Measurements from ENCODE around the gene MYD88. TPM values are rescaled to one million over a fixed set of nuclear protein-coding genes. Genes with fewer than 3 reads are reported as not detected.

Gene MYD88
- polyA plus RNA-seq, 1 donor (not counting 4 experiments of a cell fraction or from before 2014, with no cell fraction given) = 44.0 TPM

DNA sequence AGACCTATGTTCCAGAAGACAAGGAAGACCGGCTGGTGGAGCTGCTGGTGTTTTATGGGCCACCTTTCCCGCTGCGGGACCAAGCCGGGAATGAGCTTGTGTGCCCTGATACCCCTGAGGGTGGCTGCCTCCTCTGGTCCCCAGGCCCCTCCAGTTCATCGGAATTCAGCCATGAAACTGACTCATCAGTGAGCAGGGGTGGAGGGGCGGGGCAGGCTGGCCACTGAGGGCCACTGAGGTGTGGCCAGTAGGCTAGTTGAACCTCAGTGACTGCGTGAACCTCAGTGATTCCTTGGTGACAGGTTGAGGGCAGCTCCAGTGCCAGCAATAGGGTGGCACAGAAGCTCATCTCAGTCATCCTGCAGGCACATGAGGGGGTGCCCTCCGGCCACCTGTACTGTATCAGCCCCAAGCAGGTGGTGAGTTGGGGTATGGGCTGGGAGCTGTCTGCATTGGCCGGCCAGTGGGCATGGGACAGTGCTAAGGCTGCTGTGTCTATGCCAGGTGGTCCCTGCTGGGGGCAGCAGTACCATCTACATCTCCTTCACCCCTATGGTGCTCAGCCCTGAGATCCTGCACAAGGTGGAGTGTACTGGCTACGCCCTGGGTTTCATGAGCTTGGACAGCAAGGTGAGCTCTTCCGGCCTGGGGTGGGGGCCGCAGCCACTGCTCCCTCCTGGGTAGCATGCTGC, 21.8 kb upstream of the MYD88 start:
- no peak for TF ChIP-seq EZH2 (IDR thresholded peaks at IDR 0.05; ENCODE audit: low read length)
- TF ChIP-seq, protein P1, sequence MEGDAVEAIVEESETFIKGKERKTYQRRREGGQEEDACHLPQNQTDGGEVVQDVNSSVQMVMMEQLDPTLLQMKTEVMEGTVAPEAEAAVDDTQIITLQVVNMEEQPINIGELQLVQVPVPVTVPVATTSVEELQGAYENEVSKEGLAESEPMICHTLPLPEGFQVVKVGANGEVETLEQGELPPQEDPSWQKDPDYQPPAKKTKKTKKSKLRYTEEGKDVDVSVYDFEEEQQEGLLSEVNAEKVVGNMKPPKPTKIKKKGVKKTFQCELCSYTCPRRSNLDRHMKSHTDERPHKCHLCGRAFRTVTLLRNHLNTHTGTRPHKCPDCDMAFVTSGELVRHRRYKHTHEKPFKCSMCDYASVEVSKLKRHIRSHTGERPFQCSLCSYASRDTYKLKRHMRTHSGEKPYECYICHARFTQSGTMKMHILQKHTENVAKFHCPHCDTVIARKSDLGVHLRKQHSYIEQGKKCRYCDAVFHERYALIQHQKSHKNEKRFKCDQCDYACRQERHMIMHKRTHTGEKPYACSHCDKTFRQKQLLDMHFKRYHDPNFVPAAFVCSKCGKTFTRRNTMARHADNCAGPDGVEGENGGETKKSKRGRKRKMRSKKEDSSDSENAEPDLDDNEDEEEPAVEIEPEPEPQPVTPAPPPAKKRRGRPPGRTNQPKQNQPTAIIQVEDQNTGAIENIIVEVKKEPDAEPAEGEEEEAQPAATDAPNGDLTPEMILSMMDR (optimal IDR thresholded peaks at IDR 0.05 in 1 of 3, IDR thresholded peaks at IDR 0.05 in 1 of 3, conservative IDR thresholded peaks at IDR 0.05 in 1 of 3; ENCODE audit: extremely low read depth in 1 of 3, insufficient read depth in 2 of 3, low read length in 3 of 3) = no peak
- H3K79me2 ChIP-seq (ENCODE audit: control insufficient read depth, insufficient read depth, low read length) = no peaks in the 10 kb centered on the region
- dilution Hi-C loops (cut with MboI; ENCODE audit: extremely low pct_ligation_motif_present, low sequenced_read_pairs) = no loop called here
- no peaks in the 10 kb centered on the region for H3K9me3 ChIP-seq (ENCODE audit: control insufficient read depth, low read depth, low read length)
- FAIRE-seq = no peak
- DNase-seq (ENCODE audit: low read depth, low spot score) = no peak
- no peak overlapping the region for H3K4me3 ChIP-seq (ENCODE audit: control insufficient read depth in 2 of 3, extremely low read depth in 1 of 3, insufficient read depth in 2 of 3, low read depth in 1 of 3, low read length in 3 of 3)
- no peak overlapping the region for H3K4me2 ChIP-seq (ENCODE audit: control insufficient read depth, extremely low read depth, insufficient read depth, low read depth, low read length)
- no peaks in the 10 kb centered on the region for H3K9me1 ChIP-seq (ENCODE audit: control insufficient read depth, extremely low read depth, insufficient read depth, low read length)
- peaks cover 3 to 10% of the 10 kb centered on the region in 2 experiments for H3K36me3 ChIP-seq (ENCODE audit: control insufficient read depth in 2 of 2, extremely low read depth in 1 of 2, insufficient read depth in 2 of 2, low read length in 2 of 2)
- no peak overlapping the region for H3K9ac ChIP-seq (ENCODE audit: control insufficient read depth, extremely low read depth, insufficient read depth, low read length)
- H3K27ac ChIP-seq (ENCODE audit: control insufficient read depth, insufficient read depth, low read length) = no peak overlapping the region
- H3K27me3 ChIP-seq (ENCODE audit: control insufficient read depth, extremely low read depth, insufficient read depth, low read length) = no peaks in the 10 kb centered on the region
- no peaks in the 10 kb centered on the region for H4K20me1 ChIP-seq (ENCODE audit: control insufficient read depth, extremely low read depth, insufficient read depth, low read length)
- no peaks in the 10 kb centered on the region for H3K4me1 ChIP-seq (ENCODE audit: control insufficient read depth, extremely low read depth, insufficient read depth, low read length)
- H2AFZ ChIP-seq (ENCODE audit: control insufficient read depth, low read length) = no peak overlapping the region

DNA sequence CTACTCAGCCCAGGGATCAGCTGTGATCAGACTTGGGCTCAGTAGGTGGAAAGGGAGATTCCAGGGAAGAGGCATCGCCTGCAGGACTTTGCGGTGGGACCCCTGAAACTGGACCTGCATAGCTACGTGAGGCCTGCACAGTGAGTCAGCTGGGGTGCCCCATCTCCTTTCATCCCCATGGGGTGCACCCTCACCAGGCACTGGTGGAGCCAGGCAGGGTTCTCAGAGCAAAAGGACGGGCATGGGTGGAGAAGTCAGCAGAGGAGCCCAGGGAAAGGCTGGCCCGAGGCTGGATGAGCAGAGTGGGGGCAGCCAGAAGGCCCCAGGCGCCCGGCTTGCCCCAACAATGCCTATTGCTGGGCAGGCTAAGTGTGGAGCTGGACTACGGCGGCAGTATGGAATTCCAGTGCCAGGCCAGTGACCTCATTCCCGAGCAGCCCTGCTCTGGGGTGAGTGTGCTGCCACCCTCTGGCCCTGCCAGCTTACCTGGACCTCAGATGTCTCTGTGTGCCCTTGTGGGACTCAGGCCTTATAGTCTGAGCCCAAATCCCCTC, 21.2 kb upstream of the MYD88 start:
- TF ChIP-seq EZH2 (IDR thresholded peaks at IDR 0.05; ENCODE audit: low read length) = no peak
- TF ChIP-seq, protein P1 (optimal IDR thresholded peaks at IDR 0.05 in 1 of 3, IDR thresholded peaks at IDR 0.05 in 1 of 3, conservative IDR thresholded peaks at IDR 0.05 in 1 of 3; ENCODE audit: extremely low read depth in 1 of 3, insufficient read depth in 2 of 3, low read length in 3 of 3) = peak in 1 of 3 experiments; percentile 32
- H3K27ac ChIP-seq (ENCODE audit: control insufficient read depth, insufficient read depth, low read length) = no peak overlapping the region
- H3K4me2 ChIP-seq (ENCODE audit: control insufficient read depth, extremely low read depth, insufficient read depth, low read depth, low read length) = no peak overlapping the region
- no peak overlapping the region for H3K4me3 ChIP-seq (ENCODE audit: control insufficient read depth in 2 of 3, extremely low read depth in 1 of 3, insufficient read depth in 2 of 3, low read depth in 1 of 3, low read length in 3 of 3)
- H3K9me3 ChIP-seq (ENCODE audit: control insufficient read depth, low read depth, low read length) = no peaks in the 10 kb centered on the region
- no peaks in the 10 kb centered on the region for H3K27me3 ChIP-seq (ENCODE audit: control insufficient read depth, extremely low read depth, insufficient read depth, low read length)
- H3K9ac ChIP-seq (ENCODE audit: control insufficient read depth, extremely low read depth, insufficient read depth, low read length) = no peak overlapping the region
- H3K4me1 ChIP-seq (ENCODE audit: control insufficient read depth, extremely low read depth, insufficient read depth, low read length) = no peaks in the 10 kb centered on the region
- peaks cover 4 to 15% of the 10 kb centered on the region in 2 experiments for H3K36me3 ChIP-seq (ENCODE audit: control insufficient read depth in 2 of 2, extremely low read depth in 1 of 2, insufficient read depth in 2 of 2, low read length in 2 of 2)
- no peaks in the 10 kb centered on the region for H3K79me2 ChIP-seq (ENCODE audit: control insufficient read depth, insufficient read depth, low read length)
- H4K20me1 ChIP-seq (ENCODE audit: control insufficient read depth, extremely low read depth, insufficient read depth, low read length) = no peaks in the 10 kb centered on the region
- DNase-seq (ENCODE audit: low read depth, low spot score) (no peak), FAIRE-seq (no peak)
- H2AFZ ChIP-seq (ENCODE audit: control insufficient read depth, low read length) = no peak overlapping the region
- H3K9me1 ChIP-seq (ENCODE audit: control insufficient read depth, extremely low read depth, insufficient read depth, low read length) = no peaks in the 10 kb centered on the region
- dilution Hi-C loops (cut with MboI; ENCODE audit: extremely low pct_ligation_motif_present, low sequenced_read_pairs) = no loop called here
